ENCODE measurements around the gene CEACAM5. TPM values are rescaled to one million over a fixed set of nuclear protein-coding genes. Genes with fewer than 3 reads are reported as not detected.

The CEACAM5 gene
- total RNA-seq, result not detected in 2 replicates

- Mint-ChIP-seq H3K4me3 (no peak within 1 kb of the TSS), H3K27ac (no peak within 1 kb of the TSS), H3K36me3 (ENCODE audit: low read depth) (no peaks in the 10 kb centered on the region), H3K9me3 (no peaks in the 10 kb centered on the region), H3K4me1 (ENCODE audit: low read depth) (peaks cover 6% of the 10 kb centered on the region), H3K27me3 (ENCODE audit: insufficient read depth) (peaks cover 5% of the 10 kb centered on the region)
- DNase-seq (ENCODE audit: low spot score), result no peak
- intact Hi-C loops (cut with micrococcal nuclease), result no loop called here
These were observed at the start of gene CEACAM5 for GRCh38 chr19:41708481-41708880. Gene CEACAM5, plus strand, starts transcription at chr19:41708626. Its CDS starts 106 bp downstream, at chr19:41708732.

- no peak for DNase-seq (ENCODE audit: low spot score)
- Mint-ChIP-seq H3K4me1 (ENCODE audit: low read depth) (no peaks in the 10 kb centered on the region), H3K36me3 (ENCODE audit: low read depth) (no peaks in the 10 kb centered on the region), H3K27ac (no peak overlapping the region), H3K9me3 (peaks cover 20% of the 10 kb centered on the region), H3K27me3 (ENCODE audit: insufficient read depth) (peaks cover 13% of the 10 kb centered on the region), H3K4me3 (no peak overlapping the region)
- intact Hi-C loops (cut with micrococcal nuclease), result no loop called here
These were observed 42.4 kb upstream of the CEACAM5 start for GRCh38 chr19:41666075-41666474.

- DNase-seq (ENCODE audit: low spot score), result no peak
- no peaks in the 10 kb centered on the region for H3K4me1 Mint-ChIP-seq (ENCODE audit: low read depth)
- H3K27me3 Mint-ChIP-seq (ENCODE audit: insufficient read depth), result peaks cover 5% of the 10 kb centered on the region
- no peak overlapping the region for H3K4me3 Mint-ChIP-seq
- no peaks in the 10 kb centered on the region for H3K36me3 Mint-ChIP-seq (ENCODE audit: low read depth)
- H3K27ac Mint-ChIP-seq, result no peak overlapping the region
- H3K9me3 Mint-ChIP-seq, result peaks cover 20% of the 10 kb centered on the region
- intact Hi-C loops (cut with micrococcal nuclease), result no loop called here
These were observed 40.1 kb upstream of the CEACAM5 start for GRCh38 chr19:41668315-41668714.

GRCh38 chr19:41670755-41671154 is 37.7 kb upstream of the CEACAM5 start:
- Mint-ChIP-seq H3K36me3 (ENCODE audit: low read depth) (no peaks in the 10 kb centered on the region), H3K4me1 (ENCODE audit: low read depth) (no peaks in the 10 kb centered on the region), H3K9me3 (peaks cover 5% of the 10 kb centered on the region), H3K27me3 (ENCODE audit: insufficient read depth) (peaks cover 11% of the 10 kb centered on the region), H3K27ac (no peak overlapping the region), H3K4me3 (no peak overlapping the region)
- no peak for DNase-seq (ENCODE audit: low spot score)
- intact Hi-C loops (cut with micrococcal nuclease), result no loop called here

- peaks cover 13% of the 10 kb centered on the region for H3K27me3 Mint-ChIP-seq (ENCODE audit: insufficient read depth)
- no peaks in the 10 kb centered on the region for H3K9me3 Mint-ChIP-seq
- H3K4me3 Mint-ChIP-seq, result no peak overlapping the region
- intact Hi-C loops (cut with micrococcal nuclease), result no loop called here
- DNase-seq (ENCODE audit: low spot score), result no peak
- no peaks in the 10 kb centered on the region for H3K4me1 Mint-ChIP-seq (ENCODE audit: low read depth)
- no peak overlapping the region for H3K27ac Mint-ChIP-seq
- no peaks in the 10 kb centered on the region for H3K36me3 Mint-ChIP-seq (ENCODE audit: low read depth)
These were observed 36.9 kb upstream of the CEACAM5 start for GRCh38 chr19:41671486-41671885.

- DNase-seq (ENCODE audit: low spot score), result no peak
- intact Hi-C loops (cut with micrococcal nuclease), result no loop called here
- no peak overlapping the region for H3K4me3 Mint-ChIP-seq
- no peak overlapping the region for H3K27ac Mint-ChIP-seq
- H3K36me3 Mint-ChIP-seq (ENCODE audit: low read depth), result no peaks in the 10 kb centered on the region
- H3K9me3 Mint-ChIP-seq, result no peaks in the 10 kb centered on the region
- H3K27me3 Mint-ChIP-seq (ENCODE audit: insufficient read depth), result peaks cover 14% of the 10 kb centered on the region
- no peaks in the 10 kb centered on the region for H3K4me1 Mint-ChIP-seq (ENCODE audit: low read depth)
These were observed 26.0 kb upstream of the CEACAM5 start for GRCh38 chr19:41682437-41682836.

DNA sequence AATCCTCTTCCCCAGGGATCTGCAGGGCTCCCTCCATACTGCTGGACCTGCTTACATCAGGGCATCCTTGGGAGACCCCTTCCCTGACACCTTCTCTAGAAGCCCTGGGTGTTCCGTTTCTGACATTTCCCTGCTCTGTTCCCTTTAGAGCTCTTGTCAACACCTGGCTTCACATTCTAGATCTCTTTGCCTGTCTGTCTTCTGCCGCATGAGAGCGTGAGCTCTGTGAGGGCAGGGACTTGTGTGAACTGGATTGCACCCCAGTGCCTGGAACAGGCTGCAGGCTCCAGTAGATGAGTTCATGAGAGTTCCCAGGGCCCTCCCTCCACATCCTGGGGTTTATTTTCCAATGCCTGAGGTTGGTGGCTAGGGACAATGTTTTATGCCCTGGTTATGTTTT is 21.0 kb upstream of the CEACAM5 start:
- no peaks in the 10 kb centered on the region for H3K9me3 Mint-ChIP-seq
- H3K4me1 Mint-ChIP-seq (ENCODE audit: low read depth), result no peaks in the 10 kb centered on the region
- H3K36me3 Mint-ChIP-seq (ENCODE audit: low read depth), result no peaks in the 10 kb centered on the region
- H3K27ac Mint-ChIP-seq, result no peak overlapping the region
- no peak overlapping the region for H3K4me3 Mint-ChIP-seq
- intact Hi-C loops (cut with micrococcal nuclease), result no loop called here
- DNase-seq (ENCODE audit: low spot score), result no peak
- H3K27me3 Mint-ChIP-seq (ENCODE audit: insufficient read depth), result peaks cover 17% of the 10 kb centered on the region

GRCh38 chr19:41688098-41688497 is 20.3 kb upstream of the CEACAM5 start, which contains the start of gene CEACAM7:
Gene CEACAM7, minus strand, starts transcription at chr19:41688270. Its CDS starts 105 bp downstream, at chr19:41688165.
- Mint-ChIP-seq H3K36me3 (ENCODE audit: low read depth) (no peaks in the 10 kb centered on the region), H3K4me1 (ENCODE audit: low read depth) (no peaks in the 10 kb centered on the region), H3K9me3 (no peaks in the 10 kb centered on the region), H3K27ac (no peak within 1 kb of the TSS), H3K27me3 (ENCODE audit: insufficient read depth) (peaks cover 19% of the 10 kb centered on the region), H3K4me3 (no peak within 1 kb of the TSS)
- intact Hi-C loops (cut with micrococcal nuclease), result no loop called here
- no peak for DNase-seq (ENCODE audit: low spot score)

DNA sequence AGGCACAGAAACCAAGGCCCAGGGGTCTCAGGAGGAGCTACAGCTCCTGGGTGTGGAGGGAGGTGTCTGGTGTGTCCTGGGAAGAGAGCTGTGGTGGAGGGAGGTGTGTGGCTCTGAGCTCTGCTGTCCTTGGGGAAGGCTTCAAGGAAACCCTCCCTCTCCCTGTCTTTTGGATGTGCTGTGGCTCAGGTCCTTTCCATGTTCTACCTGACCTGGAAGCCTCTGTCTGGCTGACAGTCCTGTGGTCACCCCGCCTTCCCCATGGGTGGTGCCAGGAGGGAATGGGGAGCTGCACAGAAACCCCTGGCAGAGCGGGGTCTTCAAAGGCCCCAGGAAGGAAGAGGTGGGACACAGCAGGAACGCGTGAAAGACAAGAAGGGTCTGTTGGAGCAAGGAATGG is 19.7 kb upstream of the CEACAM5 start:
- no peak overlapping the region for H3K27ac Mint-ChIP-seq
- peaks cover 19% of the 10 kb centered on the region for H3K27me3 Mint-ChIP-seq (ENCODE audit: insufficient read depth)
- H3K9me3 Mint-ChIP-seq, result no peaks in the 10 kb centered on the region

DNA sequence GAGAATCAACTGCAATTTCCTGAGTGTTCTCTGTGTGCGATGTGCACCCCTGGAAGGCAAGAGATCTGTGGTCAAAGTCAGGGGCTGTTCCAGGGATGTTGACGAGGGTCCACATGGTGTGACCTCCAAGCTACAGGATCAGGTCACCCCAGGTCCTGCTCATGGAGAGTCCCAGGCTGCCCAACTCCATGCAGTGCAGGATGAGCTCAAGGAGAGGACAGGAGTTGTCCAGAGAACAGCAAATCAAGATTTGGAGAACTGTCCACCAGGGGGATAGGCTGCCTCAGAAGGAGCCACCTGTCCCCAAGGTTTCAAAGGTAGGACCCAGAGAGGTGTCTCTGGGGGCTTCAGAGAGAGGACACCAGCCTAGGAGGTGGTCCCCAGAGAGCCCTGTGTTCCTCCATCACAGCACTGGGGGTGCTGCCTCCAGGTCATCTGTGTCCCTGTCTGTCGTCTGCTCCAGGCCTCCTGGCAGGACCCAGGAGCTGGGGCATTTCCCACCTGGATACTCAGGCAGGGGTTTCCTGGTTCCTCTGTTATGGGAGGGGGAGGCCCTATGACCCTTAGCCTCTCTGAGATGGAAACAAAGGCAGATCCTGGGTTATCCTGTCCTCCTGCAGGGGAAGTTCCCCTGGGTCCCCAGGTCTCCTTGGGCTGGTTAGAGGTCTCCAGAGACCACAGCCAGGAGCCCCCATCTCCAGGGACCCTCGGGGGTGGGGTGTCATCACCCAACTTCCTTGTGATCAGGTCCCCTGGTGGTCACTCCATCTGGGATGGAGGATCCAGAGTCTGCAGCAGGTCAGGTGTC is 18.2 kb upstream of the CEACAM5 start:
- DNase-seq (ENCODE audit: low spot score), result no peak
- Mint-ChIP-seq H3K36me3 (ENCODE audit: low read depth) (no peaks in the 10 kb centered on the region), H3K27me3 (ENCODE audit: insufficient read depth) (peaks cover 19% of the 10 kb centered on the region), H3K4me3 (no peak overlapping the region), H3K9me3 (no peaks in the 10 kb centered on the region), H3K4me1 (ENCODE audit: low read depth) (no peaks in the 10 kb centered on the region), H3K27ac (no peak overlapping the region)
- intact Hi-C loops (cut with micrococcal nuclease), result loop anchor here (5.0 kb wide), 2 partner anchors 48 to 57 kb away; no protein-coding TSS in a partner anchor

More for the DNA sequence above, 19.7 kb upstream of the CEACAM5 start:
- Mint-ChIP-seq H3K36me3 (ENCODE audit: low read depth) (no peaks in the 10 kb centered on the region), H3K4me1 (ENCODE audit: low read depth) (no peaks in the 10 kb centered on the region), H3K4me3 (no peak overlapping the region)
- intact Hi-C loops (cut with micrococcal nuclease), result no loop called here
- DNase-seq (ENCODE audit: low spot score), result no peak

- no peaks in the 10 kb centered on the region for H3K36me3 Mint-ChIP-seq (ENCODE audit: low read depth)
- peaks cover 19% of the 10 kb centered on the region for H3K27me3 Mint-ChIP-seq (ENCODE audit: insufficient read depth)
- no peaks in the 10 kb centered on the region for H3K4me1 Mint-ChIP-seq (ENCODE audit: low read depth)
- DNase-seq (ENCODE audit: low spot score), result no peak
- intact Hi-C loops (cut with micrococcal nuclease), result loop anchor here (5.0 kb wide), 2 partner anchors 48 to 57 kb away; no protein-coding TSS in a partner anchor
- H3K4me3 Mint-ChIP-seq, result no peak overlapping the region
- H3K27ac Mint-ChIP-seq, result no peak overlapping the region
- no peaks in the 10 kb centered on the region for H3K9me3 Mint-ChIP-seq
These were observed 17.7 kb upstream of the CEACAM5 start for GRCh38 chr19:41690801-41691065.

DNA sequence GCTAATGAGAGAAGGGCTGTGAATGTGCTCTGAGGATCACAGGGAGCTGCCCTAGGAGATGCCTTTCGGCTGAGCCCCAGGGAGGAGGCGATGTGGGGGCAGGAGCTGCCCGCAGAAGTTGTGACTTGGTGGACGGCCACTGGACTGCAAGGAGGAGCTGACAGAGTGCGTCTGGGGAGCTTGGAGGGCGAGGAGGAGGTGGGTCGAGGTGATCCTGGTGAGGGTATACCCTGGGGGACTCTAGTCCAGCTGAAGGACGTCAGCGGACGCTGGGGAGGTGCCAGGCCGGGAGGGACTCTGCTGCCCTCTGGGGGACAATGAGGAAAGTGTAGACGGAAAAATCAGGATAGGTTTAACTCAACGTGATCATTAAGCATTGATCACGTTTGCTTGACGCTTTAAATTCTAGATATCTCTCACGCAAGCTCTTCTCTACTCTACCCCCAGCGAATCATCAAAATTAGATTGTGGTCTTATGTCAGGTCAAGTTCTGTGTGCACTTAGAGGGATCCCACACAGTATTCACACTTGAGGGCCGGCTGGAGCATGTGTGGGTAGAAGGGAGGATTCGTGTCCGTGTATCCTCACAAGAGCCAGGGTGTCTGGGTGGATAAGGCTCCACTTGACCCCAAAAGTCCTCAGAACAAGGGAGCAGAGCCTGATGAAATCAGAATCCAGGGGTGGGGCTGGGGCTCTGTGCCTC is 17.0 kb upstream of the CEACAM5 start:
- no peaks in the 10 kb centered on the region for H3K4me1 Mint-ChIP-seq (ENCODE audit: low read depth)
- intact Hi-C loops (cut with micrococcal nuclease), result loop anchor here (5.0 kb wide), 2 partner anchors 49 to 56 kb away; no protein-coding TSS in a partner anchor

GRCh38 chr19:41694196-41694595 is 14.2 kb upstream of the CEACAM5 start:
- Mint-ChIP-seq H3K4me1 (ENCODE audit: low read depth) (no peaks in the 10 kb centered on the region), H3K4me3 (no peak overlapping the region), H3K27ac (no peak overlapping the region), H3K9me3 (no peaks in the 10 kb centered on the region), H3K27me3 (ENCODE audit: insufficient read depth) (peaks cover 15% of the 10 kb centered on the region), H3K36me3 (ENCODE audit: low read depth) (no peaks in the 10 kb centered on the region)
- no peak for DNase-seq (ENCODE audit: low spot score)
- intact Hi-C loops (cut with micrococcal nuclease), result loop anchor here (5.0 kb wide), 2 partner anchors 52 to 53 kb away; no protein-coding TSS in a partner anchor

More for the DNA sequence above, 17.0 kb upstream of the CEACAM5 start:
- H3K27ac Mint-ChIP-seq, result no peak overlapping the region
- DNase-seq (ENCODE audit: low spot score), result no peak
- H3K36me3 Mint-ChIP-seq (ENCODE audit: low read depth), result no peaks in the 10 kb centered on the region
- no peak overlapping the region for H3K4me3 Mint-ChIP-seq
- no peaks in the 10 kb centered on the region for H3K9me3 Mint-ChIP-seq
- peaks cover 19% of the 10 kb centered on the region for H3K27me3 Mint-ChIP-seq (ENCODE audit: insufficient read depth)

Data from activated T-helper 1 cell treated with anti-CD3 and anti-CD28 coated beads, Interleukin-12 subunit alpha, Interleukin-12 subunit beta, Interleukin-2, Interleukin-4 antibody, amounts not matched to agents 30 ng/mL and 10 ng/mL and 1 ng/mL, durations not matched to agents 14 hours and 24 hours and 36 hours (primary cell).